Fibroblast of skin of scalp (primary cell): Measurements from ENCODE around the gene RIPK4.

Experiments used
- DNase-seq: peaks from one replicate; pipeline ENCODE4 v3.0.0-alpha.2; 2013

Gene RIPK4

GRCh38 chr21:41691205-41692184, 75.4 kb downstream of the RIPK4 start:
- no peak for DNase-seq
